Fibroblast of lung (primary cell): ENCODE data around the gene COLEC11. TPM values are rescaled to one million over a fixed set of nuclear protein-coding genes. Genes with fewer than 3 reads are reported as not detected.

Experiments used
- DNase-seq, 2 donors: peaks; one replicate each; pipeline versions ENCODE4 v3.0.0 to v3.0.0-alpha.2; 2010; ENCODE audit warnings: low read depth in 2 of 2
- H2AFZ ChIP-seq: 2 replicates; pipeline ENCODE4 v1.5.1; 2012; ENCODE audit warnings: low read length, control low read depth, inconsistent platforms
- H3K27ac ChIP-seq: 2 replicates; pipeline ENCODE4 v1.5.1; 2011; ENCODE audit warnings: low read length, control low read depth; ENCODE audit not compliant: insufficient read depth
- H3K27me3 ChIP-seq: 2 replicates; pipeline ENCODE4 v1.5.1; 2011; ENCODE audit warnings: mild to moderate bottlenecking, low read length; ENCODE audit not compliant: control insufficient read depth, insufficient read depth
- H3K36me3 ChIP-seq: 2 replicates; pipeline ENCODE4 v1.5.1; 2011; ENCODE audit warnings: low read length; ENCODE audit not compliant: control insufficient read depth, insufficient read depth
- H3K4me1 ChIP-seq: 2 replicates; pipeline ENCODE4 v1.5.1; 2011; ENCODE audit warnings: low read length; ENCODE audit not compliant: control insufficient read depth, insufficient read depth; ENCODE audit errors: extremely low read depth
- H3K4me2 ChIP-seq: 2 replicates; pipeline ENCODE4 v1.5.1; 2011; ENCODE audit warnings: low read length, control low read depth; ENCODE audit not compliant: insufficient read depth; ENCODE audit errors: extremely low read depth
- H3K4me3 ChIP-seq, 4 experiments: fragments of 200-600 bp in 1 of 4; sonication (generic) in 1 of 4; replicated peaks in 1 of 4; 2 replicates each; pipeline ENCODE4 v1.5.1; 2011 to 2016; ENCODE audit warnings: low read length in 4 of 4, low read depth in 3 of 4, mild to moderate bottlenecking in 3 of 4, control low read depth in 2 of 4, inconsistent platforms in 1 of 4, mixed read lengths in 1 of 4; ENCODE audit not compliant: insufficient read depth in 1 of 4; ENCODE audit errors: control extremely low read depth in 1 of 4
- H3K79me2 ChIP-seq: 2 replicates; pipeline ENCODE4 v1.5.1; 2012; ENCODE audit warnings: mild to moderate bottlenecking, low read length, inconsistent platforms; ENCODE audit not compliant: control insufficient read depth, insufficient read depth
- H3K9ac ChIP-seq: 2 replicates; pipeline ENCODE4 v1.5.1; 2011; ENCODE audit warnings: mild to moderate bottlenecking, low read length, control low read depth; ENCODE audit not compliant: insufficient read depth
- H3K9me3 ChIP-seq: 2 replicates; pipeline ENCODE4 v1.5.1; 2012; ENCODE audit warnings: low read depth, low read length; ENCODE audit not compliant: control insufficient read depth, insufficient read depth
- H4K20me1 ChIP-seq: 2 replicates; pipeline ENCODE4 v1.5.1; 2011; ENCODE audit warnings: low read length; ENCODE audit not compliant: control insufficient read depth, insufficient read depth; ENCODE audit errors: extremely low read depth
- CTCF ChIP-seq, 2 donors: IDR thresholded peaks in 1 of 2; conservative IDR thresholded peaks in 1 of 2; 1 replicate in 1 of 2; 2 replicates in 1 of 2; pipeline ENCODE4 v1.5.1; 2011 to 2012; ENCODE audit warnings: low read length in 2 of 2, control low read depth in 1 of 2, inconsistent platforms in 1 of 2, low read depth in 1 of 2, mild to moderate bottlenecking in 1 of 2
- EZH2 ChIP-seq: IDR thresholded peaks from 2 replicates; pipeline ENCODE4 v1.5.1; 2012; ENCODE audit warnings: low read length, control low read depth, mild to moderate bottlenecking; ENCODE audit errors: missing control alignments
- polyA plus RNA-seq, 2 donors: library from polyadenylated mRNA; depleted of rRNA in 1 of 2; stranded (reverse) in 1 of 2; unstranded in 1 of 2; fragments of >200 nt; gene quantifications; 2 replicates each; pipeline ENCODE4 v1.2.1, GENCODE V29; 2011 to 2012; ENCODE audit warnings: missing spikeins in 1 of 2
- total RNA-seq: library from RNA; depleted of rRNA; stranded (reverse); fragments of >200 nt; gene quantifications from 2 replicates; pipeline ENCODE4 v1.2.1, GENCODE V29; 2014

Gene COLEC11
- total and polyA plus RNA-seq, 2 donors (not counting 1 experiment from before 2014, with no cell fraction given): 0.30 to 0.83 TPM

- no peak overlapping the region for H3K9ac ChIP-seq
- H4K20me1 ChIP-seq: no peaks in the 10 kb centered on the region
- no peak overlapping the region for H3K4me3 ChIP-seq
- no peaks in the 10 kb centered on the region for H3K79me2 ChIP-seq
- H2AFZ ChIP-seq: no peak overlapping the region
- no peaks in the 10 kb centered on the region for H3K27me3 ChIP-seq
- no peak overlapping the region for H3K4me2 ChIP-seq
- DNase-seq: no peak
- no peak overlapping the region for H3K27ac ChIP-seq
- TF ChIP-seq CTCF (conservative IDR thresholded peaks at IDR 0.05 in 1 of 2, IDR thresholded peaks at IDR 0.05 in 1 of 2; ENCODE audit: low read depth in 1 of 2, low read length in 2 of 2) (no peak), EZH2 (no peak)
- no peaks in the 10 kb centered on the region for H3K36me3 ChIP-seq
- no peaks in the 10 kb centered on the region for H3K4me1 ChIP-seq
- no peaks in the 10 kb centered on the region for H3K9me3 ChIP-seq
These were observed 16.1 kb downstream of the COLEC11 start for GRCh38 chr2:3610881-3611505.

GRCh38 chr2:3611589-3611988, 16.7 kb downstream of the COLEC11 start:
- no peak for DNase-seq
- Histone ChIP-seq H3K9ac (no peak overlapping the region), H3K79me2 (no peaks in the 10 kb centered on the region), H3K27ac (no peak overlapping the region), H3K36me3 (no peaks in the 10 kb centered on the region), H2AFZ (no peak overlapping the region), H3K27me3 (no peaks in the 10 kb centered on the region), H3K9me3 (no peaks in the 10 kb centered on the region), H3K4me2 (no peak overlapping the region), H4K20me1 (no peaks in the 10 kb centered on the region), H3K4me3 (no peak overlapping the region), H3K4me1 (no peaks in the 10 kb centered on the region)
- no peak for TF ChIP-seq CTCF (conservative IDR thresholded peaks at IDR 0.05 in 1 of 2, IDR thresholded peaks at IDR 0.05 in 1 of 2; ENCODE audit: low read depth in 1 of 2, low read length in 2 of 2)
- no peak for TF ChIP-seq EZH2

GRCh38 chr2:3612639-3613523, 18.0 kb downstream of the COLEC11 start:
- no peak for TF ChIP-seq EZH2
- TF ChIP-seq CTCF (conservative IDR thresholded peaks at IDR 0.05 in 1 of 2, IDR thresholded peaks at IDR 0.05 in 1 of 2; ENCODE audit: low read depth in 1 of 2, low read length in 2 of 2): no peak
- no peaks in the 10 kb centered on the region for H3K4me1 ChIP-seq
- H3K79me2 ChIP-seq: no peaks in the 10 kb centered on the region
- no peak for DNase-seq
- no peak overlapping the region for H3K4me2 ChIP-seq
- H3K27me3 ChIP-seq: no peaks in the 10 kb centered on the region
- no peaks in the 10 kb centered on the region for H4K20me1 ChIP-seq
- no peaks in the 10 kb centered on the region for H3K36me3 ChIP-seq
- no peak overlapping the region for H3K9ac ChIP-seq
- H3K4me3 ChIP-seq: no peak overlapping the region
- H2AFZ ChIP-seq: no peak overlapping the region
- H3K9me3 ChIP-seq: no peaks in the 10 kb centered on the region
- H3K27ac ChIP-seq: no peak overlapping the region
